Measurements from ENCODE around the gene SUMO1. TPM values are rescaled to one million over a fixed set of nuclear protein-coding genes. Genes with fewer than 3 reads are reported as not detected.
"Not testable (repeated sequence)": the region's sequence is repeated elsewhere in the genome, so short reads cannot be mapped to it uniquely, and the experiment has no call there.

Gene SUMO1
- total and polyA plus RNA-seq, 10 donors = 58.0 to 121 (median 68.9) TPM

GRCh38 chr2:202278036-202278760, 39.8 kb upstream of the SUMO1 start:
- Histone ChIP-seq H3K9me3 (no peaks in the 10 kb centered on the region), H3K4me1 (peaks cover 2 to 53% (median 22%) of the 10 kb centered on the region in 6 donors), H3K4me3 (no peak overlapping the region), H3K36me3 (peaks cover 3 to 84% (median 69%) of the 10 kb centered on the region in 6 donors), H3K27ac (peak overlapping the region in 1 of 8 donors; percentile 29), H3K27me3 (replicated peaks in 1 of 7) (no peaks in the 10 kb centered on the region)
- TF ChIP-seq, protein P1, sequence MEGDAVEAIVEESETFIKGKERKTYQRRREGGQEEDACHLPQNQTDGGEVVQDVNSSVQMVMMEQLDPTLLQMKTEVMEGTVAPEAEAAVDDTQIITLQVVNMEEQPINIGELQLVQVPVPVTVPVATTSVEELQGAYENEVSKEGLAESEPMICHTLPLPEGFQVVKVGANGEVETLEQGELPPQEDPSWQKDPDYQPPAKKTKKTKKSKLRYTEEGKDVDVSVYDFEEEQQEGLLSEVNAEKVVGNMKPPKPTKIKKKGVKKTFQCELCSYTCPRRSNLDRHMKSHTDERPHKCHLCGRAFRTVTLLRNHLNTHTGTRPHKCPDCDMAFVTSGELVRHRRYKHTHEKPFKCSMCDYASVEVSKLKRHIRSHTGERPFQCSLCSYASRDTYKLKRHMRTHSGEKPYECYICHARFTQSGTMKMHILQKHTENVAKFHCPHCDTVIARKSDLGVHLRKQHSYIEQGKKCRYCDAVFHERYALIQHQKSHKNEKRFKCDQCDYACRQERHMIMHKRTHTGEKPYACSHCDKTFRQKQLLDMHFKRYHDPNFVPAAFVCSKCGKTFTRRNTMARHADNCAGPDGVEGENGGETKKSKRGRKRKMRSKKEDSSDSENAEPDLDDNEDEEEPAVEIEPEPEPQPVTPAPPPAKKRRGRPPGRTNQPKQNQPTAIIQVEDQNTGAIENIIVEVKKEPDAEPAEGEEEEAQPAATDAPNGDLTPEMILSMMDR (IDR thresholded peaks at IDR 0.05 in 8 of 11, conservative IDR thresholded peaks at IDR 0.05 in 3 of 11) = no peak
- TF ChIP-seq POLR2A (IDR thresholded peaks at IDR 0.05) (no peak), POLR2AphosphoS5 (IDR thresholded peaks at IDR 0.05) (no peak)
- 63 to 84% (median 77%) methylated on average over 6 of the region's 6 CpGs for WGBS, 5 donors
- DNase-seq = no peak
- intact Hi-C loops (cut with DNase I; ENCODE audit: low total_unique reads) = no loop called here

- intact Hi-C loops (cut with DNase I; ENCODE audit: low total_unique reads); H3K27me3 ChIP-seq (replicated peaks in 1 of 7); H3K4me3 ChIP-seq; DNase-seq; H3K9me3 ChIP-seq; H3K27ac ChIP-seq: not testable (repeated sequence)
- 75 to 94% (median 86%) methylated on average over 11 of the region's 11 CpGs for WGBS, 5 donors
- Histone ChIP-seq H3K36me3 (peaks cover 0 to 64% (median 50%) of the 10 kb centered on the region in 6 donors), H3K4me1 (peaks cover 7 to 73% (median 39%) of the 10 kb centered on the region in 6 donors)
Observed at GRCh38 chr2:202276078-202276720, 37.8 kb upstream of the SUMO1 start.

GRCh38 chr2:202270487-202270886, 32.1 kb upstream of the SUMO1 start:
- TF ChIP-seq, protein P1 (IDR thresholded peaks at IDR 0.05 in 8 of 11, conservative IDR thresholded peaks at IDR 0.05 in 3 of 11) = no peak
- intact Hi-C loops (cut with DNase I; ENCODE audit: low total_unique reads) = no loop called here
- Histone ChIP-seq H3K36me3 (peaks cover 0 to 7% (median 3%) of the 10 kb centered on the region in 6 donors), H3K4me1 (peaks cover 20 to 91% (median 77%) of the 10 kb centered on the region in 6 donors), H3K9me3 (no peaks in the 10 kb centered on the region), H3K27ac (peak overlapping the region in 3 of 8 donors; percentile 3 to 37 (median 8)), H3K4me3 (peak overlapping the region in 1 of 8 donors; percentile 8), H3K27me3 (replicated peaks in 1 of 7) (no peaks in the 10 kb centered on the region)
- 52 to 70% (median 67%) methylated on average over 3 of the region's 3 CpGs for WGBS, 5 donors
- no peak for DNase-seq

DNA sequence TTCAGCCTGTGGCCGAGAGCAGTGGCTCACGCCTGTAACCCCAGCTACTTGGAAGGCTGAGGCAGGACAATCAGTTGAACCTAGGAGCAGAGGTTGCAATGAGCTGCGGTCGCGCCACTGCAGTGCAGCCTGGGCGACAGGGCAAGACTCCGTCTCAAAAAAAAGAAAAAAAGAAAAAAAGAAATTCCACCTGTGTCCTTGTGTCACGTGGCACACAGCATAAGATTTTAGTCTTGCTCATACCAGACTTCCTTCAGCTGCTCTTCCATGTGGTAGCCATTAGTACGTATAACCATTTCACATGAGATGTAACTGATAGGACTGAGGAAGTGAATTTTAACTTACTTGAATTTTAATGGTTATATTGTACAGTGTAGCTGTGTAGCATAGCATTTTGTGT, 31.2 kb upstream of the SUMO1 start:
- H3K27ac ChIP-seq = peak overlapping the region in 3 of 8 donors; percentile 3 to 44 (median 8)
- 50 to 58% (median 52%) methylated on average over 9 of the region's 9 CpGs for WGBS, 5 donors
- DNase-seq = no peak
- no peaks in the 10 kb centered on the region for H3K27me3 ChIP-seq (replicated peaks in 1 of 7)
- H3K4me1 ChIP-seq = peaks cover 20 to 83% (median 76%) of the 10 kb centered on the region in 6 donors
- H3K36me3 ChIP-seq = no peaks in the 10 kb centered on the region
- no peaks in the 10 kb centered on the region for H3K9me3 ChIP-seq
- H3K4me3 ChIP-seq = no peak overlapping the region
- TF ChIP-seq POLR2A (IDR thresholded peaks at IDR 0.05) (no peak), POLR2AphosphoS5 (IDR thresholded peaks at IDR 0.05) (no peak)
- TF ChIP-seq, protein P1 (IDR thresholded peaks at IDR 0.05 in 8 of 11, conservative IDR thresholded peaks at IDR 0.05 in 3 of 11) = no peak
- intact Hi-C loops (cut with DNase I; ENCODE audit: low total_unique reads) = no loop called here
